ENCODE data around the gene VPS11. TPM values are rescaled to one million over a fixed set of nuclear protein-coding genes. Genes with fewer than 3 reads are reported as not detected.

Gene VPS11
- total and polyA plus RNA-seq, 10 of the 15 experiments (the other 5 are each of a cell fraction or from before 2014, with no cell fraction given), result 15.8 to 26.4 (median 24.5) TPM

DNA sequence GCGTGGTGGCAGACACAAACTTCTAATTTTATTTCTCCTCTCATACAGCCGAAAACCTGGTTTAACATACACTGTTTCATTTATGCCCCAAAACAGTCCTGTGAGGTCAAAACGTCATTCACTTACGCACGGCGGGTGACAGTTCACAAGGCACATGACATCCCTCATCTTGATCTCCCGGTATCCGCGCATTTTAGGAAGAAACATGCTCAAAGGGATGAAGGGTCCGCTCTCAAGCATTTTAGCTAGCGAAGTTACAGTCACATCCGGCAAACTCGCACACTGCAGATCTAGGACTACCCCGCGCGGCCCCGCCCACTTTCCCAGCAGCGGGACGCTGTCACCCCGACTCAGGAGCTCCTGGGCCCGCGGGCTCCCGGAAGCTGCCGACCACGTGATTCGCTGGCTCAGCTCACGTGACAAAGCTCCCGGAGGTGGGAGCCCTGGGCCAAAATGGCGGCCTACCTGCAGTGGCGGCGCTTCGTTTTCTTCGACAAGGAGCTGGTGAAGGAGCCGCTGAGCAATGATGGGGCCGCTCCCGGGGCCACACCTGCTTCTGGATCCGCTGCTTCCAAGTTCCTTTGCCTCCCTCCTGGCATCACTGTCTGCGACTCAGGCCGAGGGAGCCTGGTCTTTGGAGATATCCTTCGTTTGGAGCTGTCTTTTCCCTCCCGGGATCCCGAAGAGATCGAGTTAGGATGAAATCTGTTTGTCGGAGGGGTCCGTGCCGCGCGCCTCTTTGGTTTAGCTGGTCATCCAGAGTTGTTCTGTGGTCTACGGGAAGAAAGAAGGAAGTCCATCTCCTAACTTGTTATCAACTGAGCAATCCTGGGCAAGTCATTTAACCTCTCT lies at the start of gene VPS11 (continued):
- no peak for TF ChIP-seq EED (IDR thresholded peaks at IDR 0.05; ENCODE audit: low read depth)
- TF ChIP-seq, protein P1, sequence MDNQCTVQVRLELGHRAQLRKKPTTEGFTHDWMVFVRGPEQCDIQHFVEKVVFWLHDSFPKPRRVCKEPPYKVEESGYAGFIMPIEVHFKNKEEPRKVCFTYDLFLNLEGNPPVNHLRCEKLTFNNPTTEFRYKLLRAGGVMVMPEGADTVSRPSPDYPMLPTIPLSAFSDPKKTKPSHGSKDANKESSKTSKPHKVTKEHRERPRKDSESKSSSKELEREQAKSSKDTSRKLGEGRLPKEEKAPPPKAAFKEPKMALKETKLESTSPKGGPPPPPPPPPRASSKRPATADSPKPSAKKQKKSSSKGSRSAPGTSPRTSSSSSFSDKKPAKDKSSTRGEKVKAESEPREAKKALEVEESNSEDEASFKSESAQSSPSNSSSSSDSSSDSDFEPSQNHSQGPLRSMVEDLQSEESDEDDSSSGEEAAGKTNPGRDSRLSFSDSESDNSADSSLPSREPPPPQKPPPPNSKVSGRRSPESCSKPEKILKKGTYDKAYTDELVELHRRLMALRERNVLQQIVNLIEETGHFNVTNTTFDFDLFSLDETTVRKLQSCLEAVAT (IDR thresholded peaks at IDR 0.05), result peak; percentile 63; the same call in 1 of the 2 replicates
- TF ChIP-seq, protein P2, sequence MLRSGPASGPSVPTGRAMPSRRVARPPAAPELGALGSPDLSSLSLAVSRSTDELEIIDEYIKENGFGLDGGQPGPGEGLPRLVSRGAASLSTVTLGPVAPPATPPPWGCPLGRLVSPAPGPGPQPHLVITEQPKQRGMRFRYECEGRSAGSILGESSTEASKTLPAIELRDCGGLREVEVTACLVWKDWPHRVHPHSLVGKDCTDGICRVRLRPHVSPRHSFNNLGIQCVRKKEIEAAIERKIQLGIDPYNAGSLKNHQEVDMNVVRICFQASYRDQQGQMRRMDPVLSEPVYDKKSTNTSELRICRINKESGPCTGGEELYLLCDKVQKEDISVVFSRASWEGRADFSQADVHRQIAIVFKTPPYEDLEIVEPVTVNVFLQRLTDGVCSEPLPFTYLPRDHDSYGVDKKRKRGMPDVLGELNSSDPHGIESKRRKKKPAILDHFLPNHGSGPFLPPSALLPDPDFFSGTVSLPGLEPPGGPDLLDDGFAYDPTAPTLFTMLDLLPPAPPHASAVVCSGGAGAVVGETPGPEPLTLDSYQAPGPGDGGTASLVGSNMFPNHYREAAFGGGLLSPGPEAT (IDR thresholded peaks at IDR 0.05; ENCODE audit: low read depth), result peak; percentile 99
- TF ChIP-seq POLR2AphosphoS2 (IDR thresholded peaks at IDR 0.05; ENCODE audit: low read depth, low read length), result peak; percentile 24; the same call in 1 of the 2 replicates
- TF ChIP-seq, protein P3, sequence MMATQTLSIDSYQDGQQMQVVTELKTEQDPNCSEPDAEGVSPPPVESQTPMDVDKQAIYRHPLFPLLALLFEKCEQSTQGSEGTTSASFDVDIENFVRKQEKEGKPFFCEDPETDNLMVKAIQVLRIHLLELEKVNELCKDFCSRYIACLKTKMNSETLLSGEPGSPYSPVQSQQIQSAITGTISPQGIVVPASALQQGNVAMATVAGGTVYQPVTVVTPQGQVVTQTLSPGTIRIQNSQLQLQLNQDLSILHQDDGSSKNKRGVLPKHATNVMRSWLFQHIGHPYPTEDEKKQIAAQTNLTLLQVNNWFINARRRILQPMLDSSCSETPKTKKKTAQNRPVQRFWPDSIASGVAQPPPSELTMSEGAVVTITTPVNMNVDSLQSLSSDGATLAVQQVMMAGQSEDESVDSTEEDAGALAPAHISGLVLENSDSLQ (IDR thresholded peaks at IDR 0.05), result peak; percentile 77
- no peak for TF ChIP-seq RUNX3 (IDR thresholded peaks at IDR 0.05; ENCODE audit: low read length)
- no peak for TF ChIP-seq SIX5 (IDR thresholded peaks at IDR 0.05; ENCODE audit: low read depth, low read length, severe bottlenecking)
- no peak for TF ChIP-seq BRCA1 (IDR thresholded peaks at IDR 0.05; ENCODE audit: low read depth, low read length)
- TF ChIP-seq, protein P4, sequence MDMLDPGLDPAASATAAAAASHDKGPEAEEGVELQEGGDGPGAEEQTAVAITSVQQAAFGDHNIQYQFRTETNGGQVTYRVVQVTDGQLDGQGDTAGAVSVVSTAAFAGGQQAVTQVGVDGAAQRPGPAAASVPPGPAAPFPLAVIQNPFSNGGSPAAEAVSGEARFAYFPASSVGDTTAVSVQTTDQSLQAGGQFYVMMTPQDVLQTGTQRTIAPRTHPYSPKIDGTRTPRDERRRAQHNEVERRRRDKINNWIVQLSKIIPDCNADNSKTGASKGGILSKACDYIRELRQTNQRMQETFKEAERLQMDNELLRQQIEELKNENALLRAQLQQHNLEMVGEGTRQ (IDR thresholded peaks at IDR 0.05; ENCODE audit: borderline replicate concordance, low read depth, low read length), result peak; percentile 98
- TF ChIP-seq, protein P5, sequence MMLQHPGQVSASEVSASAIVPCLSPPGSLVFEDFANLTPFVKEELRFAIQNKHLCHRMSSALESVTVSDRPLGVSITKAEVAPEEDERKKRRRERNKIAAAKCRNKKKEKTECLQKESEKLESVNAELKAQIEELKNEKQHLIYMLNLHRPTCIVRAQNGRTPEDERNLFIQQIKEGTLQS (IDR thresholded peaks at IDR 0.05; ENCODE audit: borderline replicate concordance, extremely low read depth, low read depth, low read length), result peak; percentile 96
- TF ChIP-seq NRF1 (conservative IDR thresholded peaks at IDR 0.05; ENCODE audit: low read depth, low read length), result 0 out of 2 replicates have a peak, but pooled peaks have one; percentile 10
- 0 out of 2 replicates have a peak, but pooled peaks have one; percentile 15 for TF ChIP-seq CREM (IDR thresholded peaks at IDR 0.05; ENCODE audit: low read depth)
- TF ChIP-seq ZZZ3 (IDR thresholded peaks at IDR 0.05; ENCODE audit: control insufficient read depth, insufficient read length, low read depth), result no peak
- TF ChIP-seq, protein P6, sequence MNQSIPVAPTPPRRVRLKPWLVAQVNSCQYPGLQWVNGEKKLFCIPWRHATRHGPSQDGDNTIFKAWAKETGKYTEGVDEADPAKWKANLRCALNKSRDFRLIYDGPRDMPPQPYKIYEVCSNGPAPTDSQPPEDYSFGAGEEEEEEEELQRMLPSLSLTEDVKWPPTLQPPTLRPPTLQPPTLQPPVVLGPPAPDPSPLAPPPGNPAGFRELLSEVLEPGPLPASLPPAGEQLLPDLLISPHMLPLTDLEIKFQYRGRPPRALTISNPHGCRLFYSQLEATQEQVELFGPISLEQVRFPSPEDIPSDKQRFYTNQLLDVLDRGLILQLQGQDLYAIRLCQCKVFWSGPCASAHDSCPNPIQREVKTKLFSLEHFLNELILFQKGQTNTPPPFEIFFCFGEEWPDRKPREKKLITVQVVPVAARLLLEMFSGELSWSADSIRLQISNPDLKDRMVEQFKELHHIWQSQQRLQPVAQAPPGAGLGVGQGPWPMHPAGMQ (IDR thresholded peaks at IDR 0.05; ENCODE audit: borderline replicate concordance), result no peak
- peak; percentile 95 for TF ChIP-seq MXI1 (IDR thresholded peaks at IDR 0.05; ENCODE audit: low read depth, low read length)
- peak; percentile 56 for TF ChIP-seq PML (IDR thresholded peaks at IDR 0.05; ENCODE audit: low read length)
- 0 out of 2 replicates have a peak, but pooled peaks have one; percentile 20 for TF ChIP-seq SMAD5 (IDR thresholded peaks at IDR 0.05; ENCODE audit: low read depth)
- TF ChIP-seq, protein P7, sequence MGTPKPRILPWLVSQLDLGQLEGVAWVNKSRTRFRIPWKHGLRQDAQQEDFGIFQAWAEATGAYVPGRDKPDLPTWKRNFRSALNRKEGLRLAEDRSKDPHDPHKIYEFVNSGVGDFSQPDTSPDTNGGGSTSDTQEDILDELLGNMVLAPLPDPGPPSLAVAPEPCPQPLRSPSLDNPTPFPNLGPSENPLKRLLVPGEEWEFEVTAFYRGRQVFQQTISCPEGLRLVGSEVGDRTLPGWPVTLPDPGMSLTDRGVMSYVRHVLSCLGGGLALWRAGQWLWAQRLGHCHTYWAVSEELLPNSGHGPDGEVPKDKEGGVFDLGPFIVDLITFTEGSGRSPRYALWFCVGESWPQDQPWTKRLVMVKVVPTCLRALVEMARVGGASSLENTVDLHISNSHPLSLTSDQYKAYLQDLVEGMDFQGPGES (IDR thresholded peaks at IDR 0.05), result peak; percentile 55; the same call in 1 of the 2 replicates
- peak; percentile 79 for TF ChIP-seq FOS (IDR thresholded peaks at IDR 0.05; ENCODE audit: borderline replicate concordance, extremely low read depth, insufficient read length)
- no peak for TF ChIP-seq ZSCAN29 (IDR thresholded peaks at IDR 0.05)
- no peak for TF ChIP-seq ZNF622 (IDR thresholded peaks at IDR 0.05)
- TF ChIP-seq NFXL1 (IDR thresholded peaks at IDR 0.05; ENCODE audit: borderline replicate concordance), result no peak

All from GM12878 (cell line).